Hematopoietic multipotent progenitor cell (in vitro differentiated cells): ENCODE results near the gene NUP93. TPM values are rescaled to one million over a fixed set of nuclear protein-coding genes. Genes with fewer than 3 reads are reported as not detected.
"Not testable (repeated sequence)": the region's sequence is repeated elsewhere in the genome, so short reads cannot be mapped to it uniquely, and the experiment has no call there.

ENCODE experiments used
- DNase-seq, 3 donors: peaks; one replicate each; pipeline ENCODE4 v3.0.0-alpha.2; 2011 to 2015; ENCODE audit warnings: low read depth in 2 of 3, low spot score in 2 of 3
- total RNA-seq: library from RNA; depleted of rRNA; stranded (reverse); fragments of >200 nt; gene quantifications from one replicate; pipeline ENCODE4 v1.2.3, GENCODE V29; 2012

Gene NUP93
- total RNA-seq, 1 donor: 59.8 TPM

GRCh38 chr16:56774016-56774680 is 44.2 kb downstream of the NUP93 start:
- no peak for DNase-seq

DNA sequence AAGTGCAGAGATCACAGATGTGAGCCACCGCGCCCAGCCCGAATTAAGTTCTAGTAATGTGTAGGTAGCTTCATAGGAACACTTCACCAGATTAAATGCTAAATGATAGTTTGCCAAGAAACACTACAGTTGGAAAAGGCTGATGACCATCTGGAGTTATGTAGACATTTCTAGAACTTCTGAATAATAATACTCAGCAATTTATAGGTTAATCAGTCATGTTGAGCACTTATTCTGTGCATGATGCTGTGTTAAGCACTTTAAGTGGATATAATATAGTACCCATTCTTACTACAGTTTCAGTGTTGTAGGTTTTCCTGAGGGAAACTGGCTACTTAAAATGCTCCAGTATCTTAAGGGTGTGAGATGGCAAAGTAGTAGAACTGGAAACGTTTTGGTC is 45.2 kb downstream of the NUP93 start:
- DNase-seq: no peak

DNA sequence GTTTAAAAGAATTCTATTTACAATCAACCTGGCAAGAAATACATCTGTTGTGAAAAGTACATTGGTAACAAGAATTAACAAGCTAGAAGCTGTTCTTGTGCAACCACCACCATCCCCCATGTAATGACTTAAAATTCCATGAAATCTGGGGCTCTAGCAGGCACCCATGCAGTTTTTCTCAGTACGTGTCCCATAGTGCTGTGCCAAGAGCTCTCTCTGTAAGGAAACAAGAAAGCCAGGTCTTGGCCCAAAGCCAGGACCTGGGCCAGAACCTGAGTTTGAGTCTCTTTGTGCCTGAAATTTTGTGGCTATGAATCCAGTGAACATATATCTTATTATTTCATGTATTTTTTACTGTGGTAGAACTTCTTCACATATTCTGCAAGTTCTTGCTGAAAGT is 46.6 kb downstream of the NUP93 start:
- no peak for DNase-seq

- no peak for DNase-seq
These were observed 47.1 kb downstream of the NUP93 start for GRCh38 chr16:56777001-56777400.

DNA sequence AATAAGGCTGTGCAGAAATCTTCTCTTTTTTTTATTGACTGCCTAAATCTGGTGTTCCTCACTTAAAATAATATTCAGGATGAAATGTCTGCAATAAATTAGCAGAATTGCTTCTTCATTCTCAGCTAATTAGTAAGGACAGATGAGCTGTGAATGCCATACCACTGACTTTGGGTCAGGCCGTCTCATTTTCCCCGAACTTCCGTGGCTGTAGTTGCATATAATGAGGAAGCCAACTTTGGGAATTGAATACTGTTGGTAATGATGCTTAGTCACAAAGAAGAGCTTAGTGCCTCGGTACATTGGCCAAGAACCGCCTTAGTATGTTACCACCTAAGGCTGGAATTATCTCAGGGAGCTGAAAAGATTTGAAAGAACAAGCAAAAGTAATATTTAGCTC is 47.6 kb downstream of the NUP93 start:
- DNase-seq: no peak

DNA sequence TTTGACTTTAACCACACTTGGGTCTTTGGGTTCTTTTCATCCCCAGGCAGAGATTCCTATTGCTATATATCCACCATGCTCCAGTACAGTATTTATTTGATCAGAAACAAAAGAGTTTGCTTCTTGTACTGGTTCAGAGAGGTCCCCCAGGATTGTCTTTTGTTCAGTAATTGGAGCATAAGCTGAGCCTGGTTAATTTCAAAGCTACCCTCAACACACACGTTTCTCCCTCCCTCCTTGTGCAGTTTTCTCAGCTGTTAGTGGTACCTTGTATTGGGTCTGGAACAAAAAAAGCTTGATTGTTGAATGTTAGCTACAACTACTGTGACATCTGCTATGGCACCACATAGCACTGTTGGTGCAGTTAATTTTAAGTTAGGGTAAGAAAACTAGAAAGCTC is 50.0 kb downstream of the NUP93 start:
- no peak for DNase-seq

GRCh38 chr16:56780646-56781045 is 50.7 kb downstream of the NUP93 start:
- peak in 2 of 3 donors; percentile 5 to 24 for DNase-seq

DNA sequence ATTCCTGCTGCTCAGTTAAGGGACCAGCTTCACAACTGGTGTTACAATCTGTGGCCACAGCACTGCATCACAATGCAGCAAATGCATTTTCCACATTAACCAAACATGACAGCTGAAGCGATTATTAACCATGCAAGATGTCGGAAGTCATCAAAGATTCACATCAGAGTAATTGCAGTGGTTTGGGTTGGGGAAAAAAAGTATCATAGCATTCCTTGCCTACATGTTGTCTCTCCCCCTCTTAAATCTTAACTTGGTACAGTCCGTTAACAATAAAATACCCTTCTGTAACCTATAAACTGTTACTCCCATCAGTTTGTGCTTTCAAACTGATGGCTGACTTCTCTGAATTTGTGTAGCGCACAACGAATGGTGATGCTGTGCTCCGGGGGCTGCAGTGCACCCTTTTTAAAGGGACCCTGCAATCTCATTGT is 51.6 kb downstream of the NUP93 start:
- no peak for DNase-seq

DNA sequence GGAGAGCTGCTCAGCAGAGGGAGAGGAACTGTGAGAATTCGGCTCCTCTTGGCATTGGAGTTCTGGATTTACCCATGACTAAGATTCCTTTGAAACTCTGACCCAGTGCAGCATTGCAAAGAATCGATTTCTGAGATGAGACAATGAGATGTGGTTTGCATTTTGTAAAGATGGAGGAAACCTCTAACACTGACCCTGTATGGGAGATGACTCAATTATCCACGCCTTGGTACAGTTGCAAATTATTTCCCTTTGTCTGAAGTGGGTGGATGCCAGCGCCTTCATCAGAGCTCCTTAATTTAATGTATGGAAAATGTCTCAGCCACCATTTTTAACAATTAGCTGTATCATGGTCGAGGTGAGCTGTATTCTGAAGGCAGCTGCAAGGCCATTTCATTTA is 53.4 kb downstream of the NUP93 start:
- DNase-seq: no peak

GRCh38 chr16:56785317-56785716 is 55.4 kb downstream of the NUP93 start:
- no peak for DNase-seq

- no peak for DNase-seq
These were observed 57.2 kb downstream of the NUP93 start for GRCh38 chr16:56787167-56787566.

DNA sequence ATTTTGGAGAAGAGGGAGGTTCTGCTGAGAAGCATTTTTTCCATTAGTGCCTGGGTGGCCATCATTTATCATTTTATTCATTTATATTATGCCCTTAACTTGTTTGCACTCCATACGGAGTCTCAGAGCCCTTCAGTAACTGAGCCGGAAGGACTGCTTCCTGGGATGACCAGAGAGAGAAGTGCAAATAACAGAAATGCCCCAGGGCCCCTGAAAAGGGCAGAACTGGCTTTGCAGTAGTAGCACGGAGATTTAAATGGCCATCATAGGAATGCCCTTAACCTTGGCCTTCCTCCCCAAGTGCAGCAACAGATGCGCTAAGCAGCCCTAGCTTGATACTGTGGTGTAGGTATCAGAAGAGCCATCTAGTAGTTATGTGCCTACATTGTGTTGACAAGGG is 58.5 kb downstream of the NUP93 start:
- DNase-seq: no peak

DNA sequence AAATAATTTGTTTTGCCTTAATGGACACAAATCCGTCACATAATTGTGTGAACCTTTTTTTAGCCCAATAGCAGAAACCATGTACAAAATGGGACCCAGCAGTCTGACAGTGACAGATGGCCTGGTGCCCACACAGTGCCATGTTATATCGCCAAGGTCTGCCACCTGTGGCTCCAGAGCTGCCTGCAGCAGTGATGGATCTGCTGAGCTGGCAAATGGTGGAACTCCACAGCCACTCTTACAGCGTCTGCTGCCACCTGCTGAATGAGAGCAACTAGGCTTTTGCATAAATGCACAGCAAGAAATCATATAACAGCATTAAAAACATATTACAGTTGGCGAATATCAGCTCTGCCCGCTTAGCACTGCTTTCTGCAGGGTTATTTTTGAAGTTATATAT is 59.4 kb downstream of the NUP93 start:
- peak in 2 of 3 donors; percentile 64 to 84 for DNase-seq

DNA sequence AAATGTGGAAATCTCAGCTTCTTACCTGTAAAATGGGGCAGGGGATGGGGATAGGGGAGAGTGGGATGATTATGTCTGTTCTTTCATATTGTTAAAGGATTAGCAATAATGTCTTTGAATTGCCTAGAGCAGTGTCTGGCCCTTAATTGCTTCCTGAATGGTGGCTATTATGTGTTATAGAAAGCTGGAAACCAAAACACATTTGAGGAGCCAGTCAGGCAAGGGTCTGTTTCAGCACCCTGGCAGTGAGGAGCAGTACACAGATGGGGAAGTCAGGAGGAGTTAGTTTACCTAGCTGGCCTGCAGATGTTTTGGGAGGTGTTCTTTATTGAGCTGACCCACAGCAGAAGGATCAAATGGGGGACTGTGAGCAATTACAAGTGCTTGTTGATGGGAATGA is 63.0 kb downstream of the NUP93 start:
- DNase-seq: no peak

DNA sequence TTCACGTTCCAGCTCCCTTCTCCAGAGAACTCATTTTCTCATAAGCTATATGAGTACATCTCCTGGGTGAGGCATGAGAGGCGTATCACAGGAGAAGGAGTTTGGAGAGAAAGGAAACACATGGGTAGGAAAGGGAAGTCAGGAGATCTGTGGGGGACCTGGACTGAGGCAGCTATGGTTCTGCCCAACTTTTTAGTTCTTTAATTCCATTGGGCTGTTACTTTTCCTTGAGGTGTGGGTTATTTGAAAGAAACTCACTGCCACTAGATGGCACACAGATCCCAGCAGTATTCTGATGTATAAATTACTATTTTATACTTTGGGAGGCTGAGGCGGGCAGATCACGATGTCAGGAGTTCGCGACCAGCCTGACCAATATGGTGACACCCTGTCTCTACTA is 63.6 kb downstream of the NUP93 start:
- peak in 2 of 3 donors; percentile 44 to 67 for DNase-seq

DNA sequence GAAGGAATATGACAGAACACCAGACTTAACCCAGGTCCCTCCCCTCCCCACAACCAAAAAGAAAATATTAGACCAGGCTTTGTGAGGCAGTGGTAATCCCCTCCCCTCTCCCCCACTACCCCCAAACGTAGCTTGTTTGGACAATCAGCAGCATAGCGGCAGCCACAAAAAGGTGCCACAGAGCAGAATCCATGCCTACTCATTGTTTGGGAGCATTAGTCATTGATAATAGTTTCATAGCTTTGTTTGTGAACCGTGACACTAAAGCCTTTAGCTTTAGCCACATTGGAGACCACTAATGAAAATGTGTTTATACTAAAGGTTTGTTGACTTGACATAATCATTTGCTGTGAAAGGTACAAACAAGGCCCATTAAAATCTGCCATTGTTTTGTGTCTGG is 65.1 kb downstream of the NUP93 start:
- DNase-seq: no peak

GRCh38 chr16:56797038-56797437 is 67.1 kb downstream of the NUP93 start:
- not testable (repeated sequence) for DNase-seq

- DNase-seq: no peak
These were observed 67.9 kb downstream of the NUP93 start for GRCh38 chr16:56797861-56798260.

DNA sequence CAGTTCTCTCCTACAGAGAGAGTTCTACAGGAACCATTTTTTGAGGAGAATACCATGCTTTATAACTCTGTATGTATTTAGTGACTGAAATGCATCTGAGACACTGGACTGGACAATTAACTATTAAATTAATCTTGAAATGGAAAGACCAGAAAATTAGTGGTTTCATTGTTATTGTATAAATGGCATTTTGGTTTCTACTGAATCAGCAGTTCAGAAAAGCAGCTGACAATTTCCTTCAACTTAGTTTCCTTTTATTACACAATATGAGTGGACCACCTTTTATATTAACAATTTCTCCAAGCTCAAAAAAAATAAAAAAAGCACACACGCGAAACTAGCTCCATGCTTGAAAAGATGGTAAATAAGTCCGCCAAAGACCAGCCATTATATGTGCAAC is 69.0 kb downstream of the NUP93 start:
- DNase-seq: no peak

GRCh38 chr16:56800355-56800754 is 70.4 kb downstream of the NUP93 start:
- DNase-seq: no peak

DNA sequence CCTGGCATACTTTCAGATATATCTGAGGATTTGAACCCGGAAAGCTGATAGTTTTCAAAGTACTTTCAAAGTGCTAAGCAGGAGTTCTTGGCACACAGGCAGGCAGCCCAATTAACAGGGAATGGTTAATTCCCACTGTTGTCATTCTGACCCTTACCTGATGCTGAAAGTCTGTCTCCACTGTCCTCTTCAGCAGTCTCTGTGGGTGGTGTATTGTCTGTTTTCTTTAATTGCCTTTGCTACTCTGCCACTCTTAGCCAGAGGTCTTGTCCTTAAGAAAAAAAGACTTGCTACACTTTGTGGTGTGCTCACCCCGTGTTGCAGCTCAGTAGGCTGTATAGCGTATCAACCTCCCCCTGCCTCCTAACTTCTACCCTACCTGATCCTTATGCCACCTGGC is 71.8 kb downstream of the NUP93 start:
- no peak for DNase-seq

DNA sequence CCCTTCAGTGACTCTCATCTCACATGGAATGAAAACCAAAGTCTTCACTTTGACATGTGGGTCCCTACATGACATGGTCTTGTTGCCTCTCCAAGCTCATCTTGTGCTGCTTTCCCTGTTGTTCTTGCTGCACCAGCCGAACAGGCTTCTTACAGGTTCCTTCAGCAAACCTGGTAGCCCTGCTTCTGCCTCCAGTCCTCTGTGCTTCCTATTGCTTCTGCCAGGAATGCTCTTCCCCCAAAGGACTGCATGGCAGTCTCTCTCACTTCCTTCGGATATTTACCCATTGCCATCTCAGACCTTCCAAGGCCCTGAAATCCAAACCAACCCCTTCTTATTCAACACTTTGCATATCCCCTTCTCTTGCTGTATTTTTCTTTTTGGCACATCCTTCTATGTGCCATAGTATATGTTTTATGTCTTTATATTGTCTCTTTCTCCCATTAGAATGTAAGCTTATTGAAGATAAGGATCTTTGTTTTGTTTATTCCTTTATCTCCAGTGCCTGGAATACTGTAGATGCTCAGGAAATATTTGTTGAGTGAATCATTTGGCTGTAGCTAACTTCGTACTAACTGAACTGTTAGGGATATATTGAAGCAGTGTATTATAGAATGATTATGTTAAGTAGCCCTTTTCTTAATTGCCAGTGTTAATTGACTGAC is 77.2 kb downstream of the NUP93 start:
- no peak for DNase-seq

DNA sequence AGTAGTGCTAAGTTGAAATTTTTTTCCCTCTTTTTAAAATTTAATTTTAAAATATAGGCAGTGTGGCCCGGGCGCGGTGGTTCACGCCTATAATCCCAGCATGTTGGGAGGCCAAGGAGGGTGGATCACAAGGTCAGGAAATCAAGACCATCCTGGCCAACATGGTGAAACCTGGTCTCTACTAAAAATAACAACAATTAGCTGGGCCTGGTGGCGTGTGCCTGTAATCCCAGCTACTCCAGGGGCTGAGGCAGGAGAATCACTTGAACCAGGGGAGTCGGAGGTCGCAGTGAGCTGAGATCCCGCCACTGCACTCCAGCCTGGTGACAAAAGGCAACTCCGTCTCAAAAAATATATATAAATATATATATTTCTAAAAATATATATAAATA is 77.7 kb downstream of the NUP93 start:
- DNase-seq: not testable (repeated sequence)
